Right atrium auricular region (tissue), 2 donors: ENCODE measurements around the gene TGFBR2. TPM values are rescaled to one million over a fixed set of nuclear protein-coding genes. Genes with fewer than 3 reads are reported as not detected.

ENCODE experiments used
- DNase-seq: peaks from one replicate; pipeline ENCODE4 v3.0.0-alpha.2; 2019; ENCODE audit warnings: low spot score
- H3K27ac ChIP-seq, 2 donors: fragments of 200-600 bp; sonication (generic); 1 replicate in 1 of 2; 2 replicates in 1 of 2; pipeline ENCODE4 v1.5.1; 2016 to 2019
- H3K27me3 ChIP-seq, 2 donors: fragments of 200-600 bp; sonication (generic); one replicate each; pipeline versions ENCODE4 v1.5.1 to v1.6.0; 2017 to 2019
- H3K36me3 ChIP-seq: fragments of 200-600 bp; sonication (generic); one replicate; pipeline ENCODE4 v1.5.1; 2016
- H3K4me1 ChIP-seq, 2 donors: fragments of 200-600 bp; sonication (generic); one replicate each; pipeline versions ENCODE4 v1.5.1 to v1.6.0; 2017 to 2019
- H3K4me3 ChIP-seq, 2 donors: fragments of 200-600 bp; sonication (generic); 1 replicate in 1 of 2; 2 replicates in 1 of 2; pipeline ENCODE4 v1.5.1; 2017 to 2019; ENCODE audit warnings: mild to moderate bottlenecking in 1 of 2, moderate library complexity in 1 of 2
- H3K9me3 ChIP-seq, 2 donors: fragments of 200-600 bp; sonication (generic); one replicate each; pipeline ENCODE4 v1.5.1; 2019
- total RNA-seq, 2 donors: library from RNA; depleted of rRNA; stranded (reverse); fragments of >200 nt; gene quantifications; one replicate each; pipeline ENCODE4 v1.1.0, GENCODE V29; 2016
- TF ChIP-seq, protein P1 (sequence below), 2 donors: fragments of 200-600 bp; sonication (generic); IDR thresholded peaks; one replicate each; pipeline ENCODE4 v1.5.1; 2019; ENCODE audit warnings: antibody characterized with exemption in 2 of 2

The TGFBR2 gene
- total RNA-seq, 2 donors from 2014 or later, result 205 to 210 TPM

DNA sequence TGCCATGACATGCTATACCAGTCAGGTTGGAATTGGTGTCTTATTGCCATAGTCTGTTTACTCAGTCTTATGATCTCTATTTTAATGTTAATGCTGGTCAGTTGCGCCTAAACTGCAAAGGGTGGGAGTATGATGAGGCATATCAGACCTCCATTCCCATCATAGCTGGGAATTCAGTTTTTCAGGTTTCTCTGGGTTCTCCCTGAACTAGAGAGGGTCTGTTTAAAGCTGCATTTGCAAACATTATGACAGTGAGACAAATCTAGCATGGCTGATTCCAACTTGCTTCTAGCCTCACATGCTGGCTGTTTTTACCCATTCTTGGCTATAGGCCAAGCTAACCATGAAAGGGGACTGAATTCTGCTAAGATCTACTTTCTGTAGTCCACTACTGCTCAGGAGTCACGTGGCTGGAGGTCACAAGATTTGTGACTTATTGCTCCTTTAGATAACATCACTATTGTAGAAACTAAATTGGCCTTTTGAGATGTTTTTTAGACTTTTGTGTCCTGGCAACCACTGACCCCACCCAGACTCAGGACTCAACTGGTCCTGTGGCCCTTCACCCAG is 96.5 kb downstream of the TGFBR2 start:
- Histone ChIP-seq H3K27ac (no peak overlapping the region), H3K9me3 (no peaks in the 10 kb centered on the region), H3K36me3 (no peaks in the 10 kb centered on the region), H3K4me3 (no peak overlapping the region), H3K4me1 (no peaks in the 10 kb centered on the region), H3K27me3 (no peaks in the 10 kb centered on the region)
- TF ChIP-seq, protein P1, sequence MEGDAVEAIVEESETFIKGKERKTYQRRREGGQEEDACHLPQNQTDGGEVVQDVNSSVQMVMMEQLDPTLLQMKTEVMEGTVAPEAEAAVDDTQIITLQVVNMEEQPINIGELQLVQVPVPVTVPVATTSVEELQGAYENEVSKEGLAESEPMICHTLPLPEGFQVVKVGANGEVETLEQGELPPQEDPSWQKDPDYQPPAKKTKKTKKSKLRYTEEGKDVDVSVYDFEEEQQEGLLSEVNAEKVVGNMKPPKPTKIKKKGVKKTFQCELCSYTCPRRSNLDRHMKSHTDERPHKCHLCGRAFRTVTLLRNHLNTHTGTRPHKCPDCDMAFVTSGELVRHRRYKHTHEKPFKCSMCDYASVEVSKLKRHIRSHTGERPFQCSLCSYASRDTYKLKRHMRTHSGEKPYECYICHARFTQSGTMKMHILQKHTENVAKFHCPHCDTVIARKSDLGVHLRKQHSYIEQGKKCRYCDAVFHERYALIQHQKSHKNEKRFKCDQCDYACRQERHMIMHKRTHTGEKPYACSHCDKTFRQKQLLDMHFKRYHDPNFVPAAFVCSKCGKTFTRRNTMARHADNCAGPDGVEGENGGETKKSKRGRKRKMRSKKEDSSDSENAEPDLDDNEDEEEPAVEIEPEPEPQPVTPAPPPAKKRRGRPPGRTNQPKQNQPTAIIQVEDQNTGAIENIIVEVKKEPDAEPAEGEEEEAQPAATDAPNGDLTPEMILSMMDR (IDR thresholded peaks at IDR 0.05), result no peak
- DNase-seq, result no peak

DNA sequence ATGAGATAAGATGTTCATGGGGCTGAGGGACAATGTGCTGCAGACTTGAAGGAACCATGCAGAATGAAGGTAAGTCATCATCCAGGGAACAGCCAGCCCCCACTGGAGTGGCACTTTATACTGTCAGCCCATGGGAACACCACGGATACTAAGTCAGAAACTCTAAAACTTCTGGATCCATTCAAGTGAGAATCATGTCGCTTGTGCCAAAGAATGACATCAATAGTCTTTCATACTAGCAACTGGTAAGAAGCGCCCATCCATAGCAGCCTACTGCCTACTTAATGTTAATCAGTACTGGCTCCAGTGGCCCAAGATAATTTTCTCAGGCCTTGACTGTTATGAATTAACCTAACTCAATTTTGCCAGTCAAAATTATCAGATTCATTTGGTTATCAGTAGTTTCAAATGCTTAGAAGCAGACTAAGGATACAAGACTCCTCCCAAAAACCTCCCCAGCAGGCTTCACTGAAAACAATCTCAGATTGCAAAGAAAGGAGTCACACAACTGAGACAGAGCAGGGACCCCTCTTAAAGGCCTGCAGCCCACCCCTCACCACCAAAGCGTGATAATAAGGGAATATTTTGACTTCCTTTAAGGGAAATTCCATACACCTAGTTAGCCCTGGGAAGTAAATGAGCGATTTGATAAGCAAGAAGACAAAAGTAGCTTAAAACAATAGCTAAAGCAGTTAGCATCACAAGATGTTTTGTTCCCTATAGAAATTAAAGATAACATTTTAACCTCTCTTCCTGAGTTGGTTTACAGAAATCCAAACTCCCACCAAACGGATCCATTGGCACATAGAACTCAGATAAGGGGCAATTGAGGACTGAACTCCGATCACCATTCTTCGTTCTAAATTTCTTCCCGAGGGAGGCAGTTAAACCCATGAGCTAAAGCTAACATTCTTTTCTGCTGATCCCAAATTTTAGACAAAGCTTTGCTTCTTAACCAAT is 98.8 kb downstream of the TGFBR2 start:
- no peaks in the 10 kb centered on the region for H3K4me1 ChIP-seq
- H3K27me3 ChIP-seq, result no peaks in the 10 kb centered on the region
- no peak for DNase-seq
- TF ChIP-seq, protein P1 (IDR thresholded peaks at IDR 0.05), result no peak
- no peaks in the 10 kb centered on the region for H3K36me3 ChIP-seq
- H3K9me3 ChIP-seq, result no peaks in the 10 kb centered on the region
- no peak overlapping the region for H3K4me3 ChIP-seq
- no peak overlapping the region for H3K27ac ChIP-seq

DNA sequence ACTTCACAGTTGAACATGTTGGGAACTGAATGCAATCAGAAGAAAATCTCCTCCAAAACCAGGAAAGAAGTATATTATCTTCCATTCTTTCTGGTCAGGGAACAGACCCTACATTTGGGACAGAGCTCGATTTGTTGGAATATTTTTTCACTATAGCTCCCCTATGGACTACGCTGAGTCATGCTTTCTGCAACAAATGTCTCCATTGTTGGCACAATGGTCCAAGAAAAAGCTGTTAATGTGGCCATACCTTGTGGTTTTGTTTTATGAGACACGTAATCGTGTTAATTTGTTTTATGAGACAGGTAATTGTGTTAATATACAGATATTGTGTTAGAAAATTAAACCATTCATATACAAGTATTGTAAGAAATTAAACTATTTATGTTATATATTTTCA is 101.4 kb downstream of the TGFBR2 start:
- no peak overlapping the region for H3K4me3 ChIP-seq
- no peak overlapping the region for H3K27ac ChIP-seq
- H3K27me3 ChIP-seq, result no peaks in the 10 kb centered on the region
- TF ChIP-seq, protein P1 (IDR thresholded peaks at IDR 0.05), result no peak
- no peaks in the 10 kb centered on the region for H3K4me1 ChIP-seq
- no peaks in the 10 kb centered on the region for H3K9me3 ChIP-seq
- DNase-seq, result no peak
- H3K36me3 ChIP-seq, result no peaks in the 10 kb centered on the region

DNA sequence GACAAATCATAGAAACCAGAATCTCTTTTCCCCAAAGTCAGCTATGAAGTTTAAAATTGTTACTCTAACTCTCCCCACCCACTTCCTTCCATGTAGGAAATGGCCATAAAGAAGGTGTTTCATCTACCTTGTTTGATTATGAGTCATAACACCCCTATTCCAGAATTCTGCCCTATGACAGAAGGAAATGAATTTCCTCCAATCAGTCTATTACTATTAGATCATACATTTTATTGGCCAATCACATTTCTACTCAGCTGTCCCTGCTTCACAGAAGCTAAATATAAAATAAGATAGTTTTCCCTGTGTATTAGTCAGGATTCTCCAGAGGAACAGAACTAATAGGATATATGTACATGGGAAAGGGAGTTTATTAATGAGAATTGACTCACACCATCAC is 102.1 kb downstream of the TGFBR2 start:
- H3K9me3 ChIP-seq, result no peaks in the 10 kb centered on the region
- TF ChIP-seq, protein P1 (IDR thresholded peaks at IDR 0.05), result no peak
- no peak for DNase-seq
- H3K4me3 ChIP-seq, result no peak overlapping the region
- H3K4me1 ChIP-seq, result no peaks in the 10 kb centered on the region
- H3K36me3 ChIP-seq, result no peaks in the 10 kb centered on the region
- no peak overlapping the region for H3K27ac ChIP-seq
- H3K27me3 ChIP-seq, result no peaks in the 10 kb centered on the region

DNA sequence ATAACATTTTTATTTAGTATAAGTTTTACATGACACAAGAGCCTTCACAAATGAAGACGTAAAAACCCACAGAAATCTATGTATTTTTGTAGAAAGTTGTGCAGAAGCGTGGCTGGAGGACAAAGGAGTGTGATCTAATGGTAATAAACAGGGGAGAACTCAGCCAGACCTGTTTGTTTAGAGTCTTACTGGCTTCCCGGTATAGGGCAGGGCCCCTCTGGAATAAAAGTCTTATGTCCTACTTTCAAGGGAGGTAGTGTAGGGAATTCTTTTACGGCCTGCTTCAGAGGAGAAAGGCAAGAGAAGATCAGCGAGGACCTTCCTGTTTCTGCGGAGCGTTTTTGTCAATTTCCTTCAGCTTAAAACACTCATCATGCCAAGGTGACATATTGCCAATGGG is 103.6 kb downstream of the TGFBR2 start:
- H3K9me3 ChIP-seq, result no peaks in the 10 kb centered on the region
- TF ChIP-seq, protein P1 (IDR thresholded peaks at IDR 0.05), result no peak
- no peaks in the 10 kb centered on the region for H3K36me3 ChIP-seq
- no peak overlapping the region for H3K4me3 ChIP-seq
- H3K4me1 ChIP-seq, result no peaks in the 10 kb centered on the region
- no peaks in the 10 kb centered on the region for H3K27me3 ChIP-seq
- no peak overlapping the region for H3K27ac ChIP-seq
- DNase-seq, result no peak
